Upper lobe of right lung (tissue), 1 donor: ENCODE results near the gene ASXL2. TPM values are rescaled to one million over a fixed set of nuclear protein-coding genes. Genes with fewer than 3 reads are reported as not detected.

Experiments
- ATAC-seq: fragments of 200-7000 bp; cut with Tn5 transposase; one replicate; pipeline ENCODE4 v1.9.1; 2020; ENCODE audit warnings: mild to moderate bottlenecking, moderate library complexity
- DNase-seq: peaks from one replicate; pipeline ENCODE4 v3.0.0-alpha.2; 2020
- H3K27ac ChIP-seq: fragments of 200-600 bp; one replicate; pipeline ENCODE4 v1.8.0; 2022
- H3K27me3 ChIP-seq: fragments of 200-600 bp; one replicate; pipeline ENCODE4 v1.8.0; 2022; ENCODE audit warnings: mild to moderate bottlenecking
- H3K36me3 ChIP-seq: fragments of 200-600 bp; one replicate; pipeline ENCODE4 v1.8.0; 2022
- H3K4me1 ChIP-seq: fragments of 200-600 bp; one replicate; pipeline ENCODE4 v1.8.0; 2022
- H3K4me3 ChIP-seq: fragments of 200-600 bp; one replicate; pipeline ENCODE4 v1.8.0; 2022; ENCODE audit warnings: mild to moderate bottlenecking
- H3K9me3 ChIP-seq: fragments of 200-600 bp; one replicate; pipeline ENCODE4 v1.8.0; 2022
- CTCF ChIP-seq: fragments of 200-600 bp; IDR thresholded peaks from one replicate; pipeline ENCODE4 v1.8.0; 2022; ENCODE audit warnings: antibody characterized with exemption
- intact Hi-C: fragments of 100-400 bp; cut with DNase I; formaldehyde crosslinking; loops from one replicate; pipeline ENCODE4 v1.11.0; 2022
- long read RNA-seq: library from polyadenylated mRNA; unstranded; transcript quantifications from one replicate; pipeline ENCODE4 v2.0.0, GENCODE V29; 2021
- total RNA-seq: library from RNA; stranded (reverse); fragmentation: NEBNext Ultra II Directional; extraction: Animal tissue kit (Norgen Biotek cat#: 25700); gene quantifications from one replicate; pipeline ENCODE4 v1.2.1, GENCODE V29; 2021
- donor health status: DM: no; HTN: yes; CAD: no; lungs with severe emphysema.

The ASXL2 gene
- 34.3 TPM for total RNA-seq
- long read RNA-seq, partial matches to known transcripts = 0 of 3 reads
- long read RNA-seq, other reads (novel, unspliced or antisense) = 3 of 3 reads

- peaks cover 9% of the 10 kb centered on the region for H3K36me3 ChIP-seq
- ATAC-seq = peak; percentile 98
- H3K9me3 ChIP-seq = no peaks in the 10 kb centered on the region
- peaks cover 19% of the 10 kb centered on the region for H3K4me1 ChIP-seq
- DNase-seq = peak; percentile 99
- intact Hi-C loops = no loop called here
- H3K4me3 ChIP-seq = peak within 1 kb of the TSS; percentile 79
- H3K27ac ChIP-seq = peak within 1 kb of the TSS; percentile 85
- TF ChIP-seq CTCF = no peak
- H3K27me3 ChIP-seq = peaks cover 4% of the 10 kb centered on the region
These were observed at the start of gene ASXL2 for GRCh38 chr2:25878361-25879132. ASXL2 (minus strand) TSS chr2:25878487; CDS start chr2:25878222, 265 bp downstream.

GRCh38 chr2:25926984-25927756 lies 48.9 kb upstream of the ASXL2 start:
- intact Hi-C loops = no loop called here
- ATAC-seq (no peak), DNase-seq (no peak)
- Histone ChIP-seq H3K4me3 (no peak overlapping the region), H3K36me3 (no peaks in the 10 kb centered on the region), H3K4me1 (no peaks in the 10 kb centered on the region), H3K27ac (no peak overlapping the region), H3K27me3 (no peaks in the 10 kb centered on the region), H3K9me3 (no peaks in the 10 kb centered on the region)
- TF ChIP-seq CTCF = no peak

GRCh38 chr2:25922501-25922900 lies 44.2 kb upstream of the ASXL2 start:
- Histone ChIP-seq H3K9me3 (no peaks in the 10 kb centered on the region), H3K4me1 (no peaks in the 10 kb centered on the region), H3K36me3 (no peaks in the 10 kb centered on the region), H3K27me3 (no peaks in the 10 kb centered on the region), H3K4me3 (no peak overlapping the region), H3K27ac (no peak overlapping the region)
- DNase-seq = no peak
- no peak for TF ChIP-seq CTCF
- ATAC-seq = no peak
- intact Hi-C loops = no loop called here

GRCh38 chr2:25920786-25921415 lies 42.6 kb upstream of the ASXL2 start:
- no peak overlapping the region for H3K27ac ChIP-seq
- intact Hi-C loops = no loop called here
- no peak for TF ChIP-seq CTCF
- no peak for ATAC-seq
- no peaks in the 10 kb centered on the region for H3K9me3 ChIP-seq
- no peaks in the 10 kb centered on the region for H3K36me3 ChIP-seq
- DNase-seq = no peak
- H3K27me3 ChIP-seq = no peaks in the 10 kb centered on the region
- no peak overlapping the region for H3K4me3 ChIP-seq
- H3K4me1 ChIP-seq = no peaks in the 10 kb centered on the region

GRCh38 chr2:25920336-25920735 lies 42.0 kb upstream of the ASXL2 start:
- ATAC-seq (no peak), DNase-seq (no peak)
- TF ChIP-seq CTCF = no peak
- Histone ChIP-seq H3K9me3 (no peaks in the 10 kb centered on the region), H3K36me3 (no peaks in the 10 kb centered on the region), H3K4me3 (no peak overlapping the region), H3K27ac (no peak overlapping the region), H3K4me1 (no peaks in the 10 kb centered on the region), H3K27me3 (no peaks in the 10 kb centered on the region)
- intact Hi-C loops = no loop called here
